ENCODE data around the gene BNC2.

GRCh38 chr9:16803648-16804047 lies 66.8 kb downstream of the BNC2 start:
- no peak for TF ChIP-seq CTCF (IDR thresholded peaks at IDR 0.05)
- no peak for TF ChIP-seq POLR2A (IDR thresholded peaks at IDR 0.05)
